Measurements from ENCODE around the gene FAM241B. TPM values are rescaled to one million over a fixed set of nuclear protein-coding genes. Genes with fewer than 3 reads are reported as not detected.

FAM241B gene
- total RNA-seq, 1 experiment from 2014 or later: 24.4 TPM

DNA sequence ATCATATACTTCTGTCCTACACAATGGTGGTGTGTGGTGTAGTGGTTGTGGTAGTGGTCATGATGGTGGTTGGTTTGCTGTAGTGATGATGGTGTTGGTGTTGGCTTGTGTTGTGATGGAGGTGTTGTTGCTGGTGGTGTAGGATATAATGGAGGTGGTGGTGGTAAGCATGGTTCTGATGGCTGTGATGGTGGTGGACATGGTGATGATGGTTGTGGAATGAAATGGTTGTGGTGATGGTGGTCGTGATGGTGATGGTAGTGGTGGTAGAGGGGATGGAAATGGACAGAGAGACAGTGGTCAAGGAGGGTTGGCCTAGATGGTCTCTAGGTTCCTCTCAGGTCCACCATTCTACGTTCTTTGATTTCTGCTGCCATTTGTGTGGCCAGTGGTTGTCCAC, 44.7 kb downstream of the FAM241B start (continued):
- TF ChIP-seq, protein P1, sequence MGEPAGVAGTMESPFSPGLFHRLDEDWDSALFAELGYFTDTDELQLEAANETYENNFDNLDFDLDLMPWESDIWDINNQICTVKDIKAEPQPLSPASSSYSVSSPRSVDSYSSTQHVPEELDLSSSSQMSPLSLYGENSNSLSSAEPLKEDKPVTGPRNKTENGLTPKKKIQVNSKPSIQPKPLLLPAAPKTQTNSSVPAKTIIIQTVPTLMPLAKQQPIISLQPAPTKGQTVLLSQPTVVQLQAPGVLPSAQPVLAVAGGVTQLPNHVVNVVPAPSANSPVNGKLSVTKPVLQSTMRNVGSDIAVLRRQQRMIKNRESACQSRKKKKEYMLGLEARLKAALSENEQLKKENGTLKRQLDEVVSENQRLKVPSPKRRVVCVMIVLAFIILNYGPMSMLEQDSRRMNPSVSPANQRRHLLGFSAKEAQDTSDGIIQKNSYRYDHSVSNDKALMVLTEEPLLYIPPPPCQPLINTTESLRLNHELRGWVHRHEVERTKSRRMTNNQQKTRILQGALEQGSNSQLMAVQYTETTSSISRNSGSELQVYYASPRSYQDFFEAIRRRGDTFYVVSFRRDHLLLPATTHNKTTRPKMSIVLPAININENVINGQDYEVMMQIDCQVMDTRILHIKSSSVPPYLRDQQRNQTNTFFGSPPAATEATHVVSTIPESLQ (CRISPR knock-in tag; IDR thresholded peaks at IDR 0.05): no peak
- TF ChIP-seq, protein P2, sequence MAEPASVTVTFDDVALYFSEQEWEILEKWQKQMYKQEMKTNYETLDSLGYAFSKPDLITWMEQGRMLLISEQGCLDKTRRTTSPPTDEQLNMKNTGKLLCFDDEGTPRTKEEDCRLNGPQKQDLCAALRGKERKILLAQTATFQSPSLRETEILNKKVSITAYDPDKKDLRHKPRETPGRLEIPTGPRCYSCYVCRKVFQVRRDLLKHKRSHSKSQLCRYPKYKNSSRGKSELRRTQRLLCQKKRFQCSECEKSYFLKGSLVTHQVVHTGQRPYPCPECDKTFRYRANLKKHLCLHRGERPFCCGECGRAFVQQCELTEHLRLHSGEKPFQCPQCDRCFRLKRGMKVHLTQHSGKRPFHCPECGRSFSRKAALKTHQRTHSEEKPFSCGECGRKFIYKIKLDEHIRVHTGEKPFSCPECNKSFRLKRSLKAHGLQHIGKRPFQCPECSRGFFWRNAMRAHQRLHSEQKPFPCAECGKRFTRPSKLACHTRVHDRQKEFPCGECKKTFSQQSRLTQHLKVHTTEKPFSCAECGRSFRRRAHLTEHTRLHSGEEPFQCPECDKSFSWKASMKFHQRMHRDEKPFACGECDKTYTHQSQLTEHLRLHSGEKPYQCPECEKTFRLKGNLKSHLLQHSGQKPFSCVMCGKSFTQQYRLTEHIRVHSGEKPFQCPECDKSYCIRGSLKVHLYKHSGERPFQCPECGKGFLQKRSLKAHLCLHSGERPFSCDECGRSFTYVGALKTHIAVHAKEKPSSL (CRISPR knock-in tag; conservative IDR thresholded peaks at IDR 0.05): no peak
- TF ChIP-seq, protein P3, sequence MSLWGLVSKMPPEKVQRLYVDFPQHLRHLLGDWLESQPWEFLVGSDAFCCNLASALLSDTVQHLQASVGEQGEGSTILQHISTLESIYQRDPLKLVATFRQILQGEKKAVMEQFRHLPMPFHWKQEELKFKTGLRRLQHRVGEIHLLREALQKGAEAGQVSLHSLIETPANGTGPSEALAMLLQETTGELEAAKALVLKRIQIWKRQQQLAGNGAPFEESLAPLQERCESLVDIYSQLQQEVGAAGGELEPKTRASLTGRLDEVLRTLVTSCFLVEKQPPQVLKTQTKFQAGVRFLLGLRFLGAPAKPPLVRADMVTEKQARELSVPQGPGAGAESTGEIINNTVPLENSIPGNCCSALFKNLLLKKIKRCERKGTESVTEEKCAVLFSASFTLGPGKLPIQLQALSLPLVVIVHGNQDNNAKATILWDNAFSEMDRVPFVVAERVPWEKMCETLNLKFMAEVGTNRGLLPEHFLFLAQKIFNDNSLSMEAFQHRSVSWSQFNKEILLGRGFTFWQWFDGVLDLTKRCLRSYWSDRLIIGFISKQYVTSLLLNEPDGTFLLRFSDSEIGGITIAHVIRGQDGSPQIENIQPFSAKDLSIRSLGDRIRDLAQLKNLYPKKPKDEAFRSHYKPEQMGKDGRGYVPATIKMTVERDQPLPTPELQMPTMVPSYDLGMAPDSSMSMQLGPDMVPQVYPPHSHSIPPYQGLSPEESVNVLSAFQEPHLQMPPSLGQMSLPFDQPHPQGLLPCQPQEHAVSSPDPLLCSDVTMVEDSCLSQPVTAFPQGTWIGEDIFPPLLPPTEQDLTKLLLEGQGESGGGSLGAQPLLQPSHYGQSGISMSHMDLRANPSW (CRISPR knock-in tag; conservative IDR thresholded peaks at IDR 0.05; ENCODE audit: low read depth): no peak
- TF ChIP-seq, protein P4, sequence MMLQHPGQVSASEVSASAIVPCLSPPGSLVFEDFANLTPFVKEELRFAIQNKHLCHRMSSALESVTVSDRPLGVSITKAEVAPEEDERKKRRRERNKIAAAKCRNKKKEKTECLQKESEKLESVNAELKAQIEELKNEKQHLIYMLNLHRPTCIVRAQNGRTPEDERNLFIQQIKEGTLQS (CRISPR knock-in tag; conservative IDR thresholded peaks at IDR 0.05): no peak
- no peak for TF ChIP-seq TEAD1 (CRISPR knock-in tag; IDR thresholded peaks at IDR 0.05)
- TF ChIP-seq, protein P5, sequence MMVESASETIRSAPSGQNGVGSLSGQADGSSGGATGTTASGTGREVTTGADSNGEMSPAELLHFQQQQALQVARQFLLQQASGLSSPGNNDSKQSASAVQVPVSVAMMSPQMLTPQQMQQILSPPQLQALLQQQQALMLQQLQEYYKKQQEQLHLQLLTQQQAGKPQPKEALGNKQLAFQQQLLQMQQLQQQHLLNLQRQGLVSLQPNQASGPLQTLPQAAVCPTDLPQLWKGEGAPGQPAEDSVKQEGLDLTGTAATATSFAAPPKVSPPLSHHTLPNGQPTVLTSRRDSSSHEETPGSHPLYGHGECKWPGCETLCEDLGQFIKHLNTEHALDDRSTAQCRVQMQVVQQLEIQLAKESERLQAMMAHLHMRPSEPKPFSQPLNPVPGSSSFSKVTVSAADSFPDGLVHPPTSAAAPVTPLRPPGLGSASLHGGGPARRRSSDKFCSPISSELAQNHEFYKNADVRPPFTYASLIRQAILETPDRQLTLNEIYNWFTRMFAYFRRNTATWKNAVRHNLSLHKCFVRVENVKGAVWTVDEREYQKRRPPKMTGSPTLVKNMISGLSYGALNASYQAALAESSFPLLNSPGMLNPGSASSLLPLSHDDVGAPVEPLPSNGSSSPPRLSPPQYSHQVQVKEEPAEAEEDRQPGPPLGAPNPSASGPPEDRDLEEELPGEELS (CRISPR knock-in tag; IDR thresholded peaks at IDR 0.05): no peak

DNA sequence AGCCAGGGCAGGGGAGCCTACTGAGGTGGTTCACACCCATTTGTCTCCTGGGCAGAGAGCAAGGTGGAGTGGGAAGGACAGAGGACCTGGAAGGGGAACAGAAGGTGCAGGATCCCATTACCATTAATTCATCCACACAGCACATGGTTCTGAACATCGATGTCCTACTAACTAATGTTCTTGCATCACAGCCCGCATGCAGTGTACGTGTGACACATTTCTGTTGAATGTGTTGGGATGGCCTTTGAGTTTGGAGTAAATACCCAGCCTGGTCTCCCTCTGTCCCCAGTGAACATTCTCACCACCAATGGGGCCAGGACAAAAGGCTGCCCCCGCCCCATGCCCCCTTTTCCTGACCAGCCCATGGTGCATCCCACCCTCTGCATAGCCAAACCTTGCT, 46.3 kb downstream of the FAM241B start:
- no peaks in the 10 kb centered on the region for H3K4me1 Mint-ChIP-seq
- no peaks in the 10 kb centered on the region for H3K36me3 Mint-ChIP-seq
- ATAC-seq: no peak
- TF ChIP-seq JAZF1 (CRISPR knock-in tag; IDR thresholded peaks at IDR 0.05) (no peak), NFE2L1 (CRISPR knock-in tag; IDR thresholded peaks at IDR 0.05) (no peak), GTF2I (CRISPR knock-in tag; conservative IDR thresholded peaks at IDR 0.05) (no peak), RELA (CRISPR knock-in tag; IDR thresholded peaks at IDR 0.05; ENCODE audit: borderline replicate concordance) (no peak), ZNF423 (CRISPR knock-in tag; IDR thresholded peaks at IDR 0.05) (no peak), MXD4 (CRISPR knock-in tag; IDR thresholded peaks at IDR 0.05; ENCODE audit: borderline replicate concordance) (no peak), GABPB1 (CRISPR knock-in tag; IDR thresholded peaks at IDR 0.05) (no peak), HMGA2 (CRISPR knock-in tag; IDR thresholded peaks at IDR 0.05) (no peak), NR2C2 (CRISPR knock-in tag; IDR thresholded peaks at IDR 0.05) (no peak)
- TF ChIP-seq, protein P6, sequence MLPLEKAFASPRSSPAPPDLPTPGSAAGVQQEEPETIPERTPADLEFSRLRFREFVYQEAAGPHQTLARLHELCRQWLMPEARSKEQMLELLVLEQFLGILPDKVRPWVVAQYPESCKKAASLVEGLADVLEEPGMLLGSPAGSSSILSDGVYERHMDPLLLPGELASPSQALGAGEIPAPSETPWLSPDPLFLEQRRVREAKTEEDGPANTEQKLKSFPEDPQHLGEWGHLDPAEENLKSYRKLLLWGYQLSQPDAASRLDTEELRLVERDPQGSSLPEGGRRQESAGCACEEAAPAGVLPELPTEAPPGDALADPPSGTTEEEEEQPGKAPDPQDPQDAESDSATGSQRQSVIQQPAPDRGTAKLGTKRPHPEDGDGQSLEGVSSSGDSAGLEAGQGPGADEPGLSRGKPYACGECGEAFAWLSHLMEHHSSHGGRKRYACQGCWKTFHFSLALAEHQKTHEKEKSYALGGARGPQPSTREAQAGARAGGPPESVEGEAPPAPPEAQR (CRISPR knock-in tag; IDR thresholded peaks at IDR 0.05): no peak
- TF ChIP-seq, protein P7, sequence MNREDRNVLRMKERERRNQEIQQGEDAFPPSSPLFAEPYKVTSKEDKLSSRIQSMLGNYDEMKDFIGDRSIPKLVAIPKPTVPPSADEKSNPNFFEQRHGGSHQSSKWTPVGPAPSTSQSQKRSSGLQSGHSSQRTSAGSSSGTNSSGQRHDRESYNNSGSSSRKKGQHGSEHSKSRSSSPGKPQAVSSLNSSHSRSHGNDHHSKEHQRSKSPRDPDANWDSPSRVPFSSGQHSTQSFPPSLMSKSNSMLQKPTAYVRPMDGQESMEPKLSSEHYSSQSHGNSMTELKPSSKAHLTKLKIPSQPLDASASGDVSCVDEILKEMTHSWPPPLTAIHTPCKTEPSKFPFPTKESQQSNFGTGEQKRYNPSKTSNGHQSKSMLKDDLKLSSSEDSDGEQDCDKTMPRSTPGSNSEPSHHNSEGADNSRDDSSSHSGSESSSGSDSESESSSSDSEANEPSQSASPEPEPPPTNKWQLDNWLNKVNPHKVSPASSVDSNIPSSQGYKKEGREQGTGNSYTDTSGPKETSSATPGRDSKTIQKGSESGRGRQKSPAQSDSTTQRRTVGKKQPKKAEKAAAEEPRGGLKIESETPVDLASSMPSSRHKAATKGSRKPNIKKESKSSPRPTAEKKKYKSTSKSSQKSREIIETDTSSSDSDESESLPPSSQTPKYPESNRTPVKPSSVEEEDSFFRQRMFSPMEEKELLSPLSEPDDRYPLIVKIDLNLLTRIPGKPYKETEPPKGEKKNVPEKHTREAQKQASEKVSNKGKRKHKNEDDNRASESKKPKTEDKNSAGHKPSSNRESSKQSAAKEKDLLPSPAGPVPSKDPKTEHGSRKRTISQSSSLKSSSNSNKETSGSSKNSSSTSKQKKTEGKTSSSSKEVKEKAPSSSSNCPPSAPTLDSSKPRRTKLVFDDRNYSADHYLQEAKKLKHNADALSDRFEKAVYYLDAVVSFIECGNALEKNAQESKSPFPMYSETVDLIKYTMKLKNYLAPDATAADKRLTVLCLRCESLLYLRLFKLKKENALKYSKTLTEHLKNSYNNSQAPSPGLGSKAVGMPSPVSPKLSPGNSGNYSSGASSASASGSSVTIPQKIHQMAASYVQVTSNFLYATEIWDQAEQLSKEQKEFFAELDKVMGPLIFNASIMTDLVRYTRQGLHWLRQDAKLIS (CRISPR knock-in tag; IDR thresholded peaks at IDR 0.05; ENCODE audit: borderline replicate concordance): no peak
- TF ChIP-seq, protein P8, sequence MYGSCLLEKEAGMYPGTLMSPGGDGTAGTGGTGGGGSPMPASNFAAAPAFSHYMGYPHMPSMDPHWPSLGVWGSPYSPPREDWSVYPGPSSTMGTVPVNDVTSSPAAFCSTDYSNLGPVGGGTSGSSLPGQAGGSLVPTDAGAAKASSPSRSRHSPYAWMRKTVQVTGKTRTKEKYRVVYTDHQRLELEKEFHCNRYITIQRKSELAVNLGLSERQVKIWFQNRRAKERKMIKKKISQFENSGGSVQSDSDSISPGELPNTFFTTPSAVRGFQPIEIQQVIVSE (CRISPR knock-in tag; IDR thresholded peaks at IDR 0.05; ENCODE audit: borderline replicate concordance): no peak
- TF ChIP-seq, protein P9, sequence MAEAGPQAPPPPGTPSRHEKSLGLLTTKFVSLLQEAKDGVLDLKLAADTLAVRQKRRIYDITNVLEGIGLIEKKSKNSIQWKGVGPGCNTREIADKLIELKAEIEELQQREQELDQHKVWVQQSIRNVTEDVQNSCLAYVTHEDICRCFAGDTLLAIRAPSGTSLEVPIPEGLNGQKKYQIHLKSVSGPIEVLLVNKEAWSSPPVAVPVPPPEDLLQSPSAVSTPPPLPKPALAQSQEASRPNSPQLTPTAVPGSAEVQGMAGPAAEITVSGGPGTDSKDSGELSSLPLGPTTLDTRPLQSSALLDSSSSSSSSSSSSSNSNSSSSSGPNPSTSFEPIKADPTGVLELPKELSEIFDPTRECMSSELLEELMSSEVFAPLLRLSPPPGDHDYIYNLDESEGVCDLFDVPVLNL (CRISPR knock-in tag; IDR thresholded peaks at IDR 0.05; ENCODE audit: borderline replicate concordance, low read depth): no peak

More for the DNA sequence above, 46.3 kb downstream of the FAM241B start:
- CTCF ChIA-PET: interaction anchor here (1.3 to 1.6 kb wide), 2 partner anchors 13 to 282 kb away, joined by 3 to 11 read pairs; no protein-coding TSS in a partner anchor
- Mint-ChIP-seq H3K4me3 (no peak overlapping the region), H3K9me3 (no peaks in the 10 kb centered on the region), H3K27me3 (ENCODE audit: low read depth) (peaks cover 6% of the 10 kb centered on the region; the same call in 1 of the 2 replicates), H3K27ac (no peak overlapping the region)
- DNase-seq (ENCODE audit: low spot score): no peak
- POLR2A ChIA-PET: no interaction called here

Measured in WTC11 (cell line).